Measurements from ENCODE around the gene DCX.

DCX gene

DNA sequence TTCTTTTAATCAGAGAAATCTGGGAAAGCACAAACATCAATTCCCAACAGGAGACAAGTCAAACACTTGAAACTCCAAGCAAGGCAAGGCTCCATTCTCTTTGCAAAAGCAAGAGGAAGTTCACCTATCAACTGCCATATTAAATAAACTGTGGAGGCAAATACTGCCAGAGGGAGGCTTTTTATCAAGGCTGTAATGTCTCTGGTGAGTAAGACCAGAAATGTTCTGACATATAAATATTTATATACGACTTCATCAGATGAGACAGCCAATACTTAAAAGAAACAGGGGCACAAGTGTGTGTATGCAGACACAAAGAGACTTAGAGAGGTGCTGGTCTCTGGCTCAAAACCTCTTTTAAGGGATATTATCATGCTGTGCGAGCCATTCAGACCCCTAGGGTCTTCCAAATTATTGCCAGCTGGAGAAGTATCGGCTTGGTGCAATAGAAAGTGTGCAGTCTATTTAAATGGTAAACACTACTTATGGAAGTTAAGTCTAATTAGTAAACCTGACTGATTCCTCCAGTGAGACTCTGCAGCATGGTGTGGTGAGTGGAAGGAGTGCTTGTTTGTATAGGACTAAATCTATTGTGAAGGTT is 24.4 kb downstream of the DCX start:
- H3K36me3 ChIP-seq (replicated peaks; ENCODE audit: low read depth, low read length): no peaks in the 10 kb centered on the region
- no peak overlapping the region for H3K27ac ChIP-seq (ENCODE audit: low read length)
- H3K79me2 ChIP-seq (ENCODE audit: low read length): no peaks in the 10 kb centered on the region
- H3K27me3 ChIP-seq (ENCODE audit: low read depth, low read length): no peaks in the 10 kb centered on the region
- no peaks in the 10 kb centered on the region for H3K4me1 ChIP-seq (ENCODE audit: low read length)
- H3K9ac ChIP-seq (ENCODE audit: low read length): no peak overlapping the region
- no peaks in the 10 kb centered on the region for H3K9me3 ChIP-seq (ENCODE audit: insufficient read depth, low read length)
- no peak for TF ChIP-seq EZH2phosphoT487 (IDR thresholded peaks at IDR 0.05; ENCODE audit: low read depth)
- TF ChIP-seq, protein P1, sequence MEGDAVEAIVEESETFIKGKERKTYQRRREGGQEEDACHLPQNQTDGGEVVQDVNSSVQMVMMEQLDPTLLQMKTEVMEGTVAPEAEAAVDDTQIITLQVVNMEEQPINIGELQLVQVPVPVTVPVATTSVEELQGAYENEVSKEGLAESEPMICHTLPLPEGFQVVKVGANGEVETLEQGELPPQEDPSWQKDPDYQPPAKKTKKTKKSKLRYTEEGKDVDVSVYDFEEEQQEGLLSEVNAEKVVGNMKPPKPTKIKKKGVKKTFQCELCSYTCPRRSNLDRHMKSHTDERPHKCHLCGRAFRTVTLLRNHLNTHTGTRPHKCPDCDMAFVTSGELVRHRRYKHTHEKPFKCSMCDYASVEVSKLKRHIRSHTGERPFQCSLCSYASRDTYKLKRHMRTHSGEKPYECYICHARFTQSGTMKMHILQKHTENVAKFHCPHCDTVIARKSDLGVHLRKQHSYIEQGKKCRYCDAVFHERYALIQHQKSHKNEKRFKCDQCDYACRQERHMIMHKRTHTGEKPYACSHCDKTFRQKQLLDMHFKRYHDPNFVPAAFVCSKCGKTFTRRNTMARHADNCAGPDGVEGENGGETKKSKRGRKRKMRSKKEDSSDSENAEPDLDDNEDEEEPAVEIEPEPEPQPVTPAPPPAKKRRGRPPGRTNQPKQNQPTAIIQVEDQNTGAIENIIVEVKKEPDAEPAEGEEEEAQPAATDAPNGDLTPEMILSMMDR (IDR thresholded peaks at IDR 0.05; ENCODE audit: low read depth, low read length): no peak
- H2AFZ ChIP-seq (ENCODE audit: low read depth, low read length): no peak overlapping the region
- H4K20me1 ChIP-seq (ENCODE audit: insufficient read depth, low read length): no peaks in the 10 kb centered on the region
- no peak overlapping the region for H3K4me2 ChIP-seq (ENCODE audit: low read length)
- no peak overlapping the region for H3K4me3 ChIP-seq (ENCODE audit: low read length)

DNA sequence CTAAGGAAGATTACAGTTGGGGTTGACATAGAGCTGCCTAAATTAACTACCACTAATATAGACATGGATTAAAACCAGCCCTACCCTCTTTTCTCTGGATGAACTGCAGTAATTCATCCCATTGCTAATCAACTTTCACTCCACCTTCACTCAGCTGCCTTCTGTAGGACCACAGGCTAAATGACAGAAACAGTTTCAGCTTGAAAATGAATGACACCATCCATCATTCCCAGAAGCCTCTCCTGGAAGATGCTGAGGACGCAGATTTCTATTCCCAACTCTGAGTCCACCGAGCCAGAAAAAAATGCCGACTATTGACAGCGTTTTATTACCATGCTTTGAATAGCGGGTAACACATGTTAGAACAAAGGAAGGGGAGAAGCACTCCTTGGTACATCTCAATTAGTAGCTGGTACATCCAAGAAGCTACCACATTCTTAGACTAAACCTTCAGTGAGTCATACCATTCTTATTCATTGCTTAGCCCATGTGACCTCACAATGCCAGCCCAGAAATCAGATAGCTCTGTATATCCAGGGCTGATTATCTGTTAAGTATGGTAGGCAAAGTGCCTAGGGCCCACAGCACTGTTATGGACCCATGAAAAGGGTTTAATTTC is 25.3 kb downstream of the DCX start:
- Histone ChIP-seq H3K4me2 (ENCODE audit: low read length) (no peak overlapping the region), H3K4me1 (ENCODE audit: low read length) (no peaks in the 10 kb centered on the region), H4K20me1 (ENCODE audit: insufficient read depth, low read length) (no peaks in the 10 kb centered on the region), H3K36me3 (replicated peaks; ENCODE audit: low read depth, low read length) (no peaks in the 10 kb centered on the region), H3K9me3 (ENCODE audit: insufficient read depth, low read length) (no peaks in the 10 kb centered on the region), H3K27ac (ENCODE audit: low read length) (no peak overlapping the region), H3K27me3 (ENCODE audit: low read depth, low read length) (no peaks in the 10 kb centered on the region), H2AFZ (ENCODE audit: low read depth, low read length) (no peak overlapping the region), H3K4me3 (ENCODE audit: low read length) (no peak overlapping the region), H3K79me2 (ENCODE audit: low read length) (no peaks in the 10 kb centered on the region), H3K9ac (ENCODE audit: low read length) (no peak overlapping the region)
- TF ChIP-seq, protein P1 (IDR thresholded peaks at IDR 0.05; ENCODE audit: low read depth, low read length): no peak
- TF ChIP-seq EZH2phosphoT487 (IDR thresholded peaks at IDR 0.05; ENCODE audit: low read depth): no peak

DNA sequence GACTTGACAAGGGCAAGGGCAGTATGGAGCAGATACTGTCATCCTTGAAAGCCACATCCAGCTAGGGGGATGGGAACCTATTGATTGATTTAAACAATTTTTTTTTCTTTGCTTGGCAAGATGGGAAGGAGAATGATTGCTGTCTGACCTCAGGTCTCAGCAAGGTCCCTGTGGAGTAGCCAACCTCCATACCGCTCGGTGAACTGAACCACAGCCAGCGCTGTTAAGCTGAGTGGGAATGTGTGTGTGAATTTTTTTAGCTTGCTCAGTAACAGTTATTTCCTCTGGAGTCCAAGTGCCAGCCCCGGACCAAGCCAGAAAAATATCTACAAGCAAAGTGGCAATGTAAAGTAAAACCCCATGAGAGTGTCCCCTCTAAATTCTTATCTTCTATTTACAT is 25.9 kb downstream of the DCX start:
- Histone ChIP-seq H3K36me3 (replicated peaks; ENCODE audit: low read depth, low read length) (no peaks in the 10 kb centered on the region), H3K27ac (ENCODE audit: low read length) (no peak overlapping the region), H3K4me2 (ENCODE audit: low read length) (no peak overlapping the region), H3K27me3 (ENCODE audit: low read depth, low read length) (no peaks in the 10 kb centered on the region), H3K4me1 (ENCODE audit: low read length) (no peaks in the 10 kb centered on the region), H3K79me2 (ENCODE audit: low read length) (no peaks in the 10 kb centered on the region), H3K4me3 (ENCODE audit: low read length) (no peak overlapping the region), H3K9ac (ENCODE audit: low read length) (no peak overlapping the region), H4K20me1 (ENCODE audit: insufficient read depth, low read length) (no peaks in the 10 kb centered on the region), H2AFZ (ENCODE audit: low read depth, low read length) (no peak overlapping the region), H3K9me3 (ENCODE audit: insufficient read depth, low read length) (no peaks in the 10 kb centered on the region)
- TF ChIP-seq, protein P1 (IDR thresholded peaks at IDR 0.05; ENCODE audit: low read depth, low read length): no peak
- TF ChIP-seq EZH2phosphoT487 (IDR thresholded peaks at IDR 0.05; ENCODE audit: low read depth): no peak

DNA sequence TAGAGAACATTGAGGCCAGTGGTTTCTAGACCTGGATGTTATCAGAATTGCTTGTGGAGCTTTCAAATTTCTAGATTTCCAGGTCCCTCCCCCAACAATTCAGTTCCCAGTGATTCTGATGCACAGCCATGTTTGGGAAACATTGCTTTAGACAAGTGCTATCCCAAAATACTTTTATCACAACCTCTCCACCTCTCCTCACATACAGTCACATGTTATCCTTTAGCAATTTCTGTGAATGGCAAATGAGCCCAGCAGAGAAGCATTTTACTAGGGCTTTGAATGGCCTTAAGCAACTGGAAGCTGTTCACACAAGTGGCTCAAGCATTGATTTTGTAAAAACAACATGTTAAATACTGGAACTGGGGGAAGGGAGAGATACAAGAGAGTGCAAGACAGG is 29.7 kb downstream of the DCX start:
- Histone ChIP-seq H3K4me2 (ENCODE audit: low read length) (no peak overlapping the region), H4K20me1 (ENCODE audit: insufficient read depth, low read length) (no peaks in the 10 kb centered on the region), H3K79me2 (ENCODE audit: low read length) (no peaks in the 10 kb centered on the region), H3K4me3 (ENCODE audit: low read length) (no peak overlapping the region), H3K27me3 (ENCODE audit: low read depth, low read length) (no peaks in the 10 kb centered on the region; the same call in 1 of the 2 replicates), H3K36me3 (replicated peaks; ENCODE audit: low read depth, low read length) (no peaks in the 10 kb centered on the region), H3K9me3 (ENCODE audit: insufficient read depth, low read length) (no peaks in the 10 kb centered on the region), H2AFZ (ENCODE audit: low read depth, low read length) (no peak overlapping the region), H3K9ac (ENCODE audit: low read length) (no peak overlapping the region), H3K27ac (ENCODE audit: low read length) (no peak overlapping the region), H3K4me1 (ENCODE audit: low read length) (no peaks in the 10 kb centered on the region)
- TF ChIP-seq, protein P1 (IDR thresholded peaks at IDR 0.05; ENCODE audit: low read depth, low read length): no peak
